ENCODE results near the gene NUMB. TPM values are rescaled to one million over a fixed set of nuclear protein-coding genes. Genes with fewer than 3 reads are reported as not detected.
A peak's percentile ranks its signal among the peaks of the same experiment; 100 is the strongest.

NUMB gene
- total RNA-seq, 4 donors from 2014 or later = 27.7 to 52.8 (median 34.2) TPM

- TF ChIP-seq CTCF (IDR thresholded peaks at IDR 0.05) = no peak
- TF ChIP-seq POLR2A (IDR thresholded peaks at IDR 0.05) = no peak
- Histone ChIP-seq H3K4me3 (peak overlapping the region; percentile 44 to 79 (median 58)), H3K27ac (peak overlapping the region in 1 of 4 donors; percentile 44), H3K36me3 (peaks cover 0 to 11% (median 0%) of the 10 kb centered on the region in 3 donors), H3K4me1 (peaks cover 19 to 41% (median 23%) of the 10 kb centered on the region in 3 donors), H3K27me3 (no peaks in the 10 kb centered on the region), H3K9me3 (no peaks in the 10 kb centered on the region)
- 54 to 72% methylated on average over 14 to 16 of the region's 18 CpGs for WGBS, 2 donors
- intact Hi-C loops (cut with DNase I) = no loop called here
- no peak for DNase-seq
Observed at GRCh38 chr14:73246387-73247150, 211.8 kb downstream of the NUMB start.

- H3K36me3 ChIP-seq = peaks cover 0 to 4% (median 0%) of the 10 kb centered on the region in 3 donors
- intact Hi-C loops (cut with DNase I) = no loop called here
- no peaks in the 10 kb centered on the region for H3K9me3 ChIP-seq
- peaks cover 0 to 6% (median 0%) of the 10 kb centered on the region in 4 donors for H3K27me3 ChIP-seq
- peak overlapping the region in 3 of 4 donors; percentile 33 to 44 (median 35) for H3K27ac ChIP-seq
- TF ChIP-seq CTCF (IDR thresholded peaks at IDR 0.05) (no peak), POLR2A (IDR thresholded peaks at IDR 0.05) (peak in 1 of 4 donors; percentile 37)
- WGBS, 2 donors = 0 to 16% methylated on average over 2 to 5 of the region's 64 CpGs
- H3K4me1 ChIP-seq = peaks cover 25 to 50% (median 32%) of the 10 kb centered on the region in 3 donors
- peak overlapping the region; percentile 44 to 79 (median 58) for H3K4me3 ChIP-seq
- no peak for DNase-seq
Observed at GRCh38 chr14:73245480-73246325, 212.6 kb downstream of the NUMB start.

GRCh38 chr14:73244541-73245290 is 213.6 kb downstream of the NUMB start:
- H3K27me3 ChIP-seq = peaks cover 0 to 16% (median 0%) of the 10 kb centered on the region in 4 donors
- intact Hi-C loops (cut with DNase I) = no loop called here
- no peak for DNase-seq
- peaks cover 32 to 59% (median 42%) of the 10 kb centered on the region in 3 donors for H3K4me1 ChIP-seq
- peak overlapping the region in 2 of 4 donors; percentile 56 to 79 for H3K4me3 ChIP-seq
- 80 to 86% methylated on average over 7 to 9 of the region's 14 CpGs for WGBS, 2 donors
- no peaks in the 10 kb centered on the region for H3K9me3 ChIP-seq
- TF ChIP-seq CTCF (IDR thresholded peaks at IDR 0.05) (no peak), POLR2A (IDR thresholded peaks at IDR 0.05) (no peak)
- H3K36me3 ChIP-seq = no peaks in the 10 kb centered on the region
- H3K27ac ChIP-seq = no peak overlapping the region

- Histone ChIP-seq H3K27me3 (peaks cover 0 to 25% (median 0%) of the 10 kb centered on the region in 4 donors), H3K27ac (no peak overlapping the region), H3K36me3 (no peaks in the 10 kb centered on the region), H3K4me1 (peaks cover 40 to 69% (median 51%) of the 10 kb centered on the region in 3 donors), H3K9me3 (no peaks in the 10 kb centered on the region), H3K4me3 (no peak overlapping the region)
- TF ChIP-seq POLR2A (IDR thresholded peaks at IDR 0.05) = no peak
- no peak for TF ChIP-seq CTCF (IDR thresholded peaks at IDR 0.05)
- DNase-seq = no peak
- WGBS, 2 donors = 100% methylated on average over 1 to 2 of the region's 2 CpGs
- intact Hi-C loops (cut with DNase I) = no loop called here
Observed at GRCh38 chr14:73243748-73244147, 214.6 kb downstream of the NUMB start.
